Ectodermal cell (in vitro differentiated cells): ENCODE results near the gene ACSS1.

Source experiments
- H3K27ac ChIP-seq: 2 replicates; pipeline ENCODE4 v1.7.0; 2013; ENCODE audit warnings: mild to moderate bottlenecking, low read depth, low read length; ENCODE audit not compliant: insufficient read depth, poor library complexity, severe bottlenecking
- H3K27me3 ChIP-seq: 2 replicates; pipeline ENCODE4 v1.7.0; 2013; ENCODE audit warnings: mild to moderate bottlenecking, low read length; ENCODE audit not compliant: insufficient read depth, control insufficient read depth, poor library complexity, severe bottlenecking
- H3K36me3 ChIP-seq: one replicate; pipeline ENCODE4 v1.7.0; 2013; ENCODE audit warnings: low read length; ENCODE audit not compliant: control insufficient read depth, insufficient read depth
- H3K4me1 ChIP-seq: one replicate; pipeline ENCODE4 v1.7.0; 2013; ENCODE audit warnings: low read length; ENCODE audit not compliant: control insufficient read depth, insufficient read depth
- H3K4me3 ChIP-seq: 2 replicates; pipeline ENCODE4 v1.7.0; 2013; ENCODE audit warnings: low read depth, low read length, control low read depth; ENCODE audit not compliant: insufficient read depth
- H3K9me3 ChIP-seq: 2 replicates; pipeline ENCODE4 v1.7.0; 2013; ENCODE audit warnings: mild to moderate bottlenecking, low read length, moderate library complexity; ENCODE audit not compliant: control insufficient read depth
- WGBS, 2 experiments: methylation state at CpG; one replicate each; pipeline ENCODE4 v1.1.7; 2013; ENCODE audit warnings: missing lambda C conversion rate in 2 of 2; 5-methylcytosine and 5-hydroxymethylcytosine counted together

Gene ACSS1

DNA sequence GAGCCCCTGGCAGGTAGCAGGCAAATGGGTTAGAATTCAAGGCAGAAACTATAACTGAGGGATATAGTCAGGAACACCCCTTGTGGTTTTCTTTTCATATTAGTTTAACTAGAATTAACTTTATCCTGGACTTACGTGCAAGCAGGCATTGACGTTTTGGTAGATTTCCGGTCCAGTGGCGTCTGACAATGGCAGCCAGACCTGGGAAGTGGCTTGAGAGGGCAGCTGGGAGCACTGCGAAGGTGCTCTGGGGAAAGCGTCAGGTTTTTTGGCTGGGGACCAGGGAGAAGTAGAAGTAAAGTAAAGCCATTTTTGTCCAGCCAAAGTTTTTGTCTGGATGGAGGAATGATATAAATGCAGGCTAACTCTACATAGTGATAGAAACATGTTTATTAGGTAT is 8.4 kb upstream of the ACSS1 start:
- Histone ChIP-seq H3K27ac (no peak overlapping the region), H3K9me3 (no peaks in the 10 kb centered on the region), H3K36me3 (no peaks in the 10 kb centered on the region), H3K4me1 (no peaks in the 10 kb centered on the region), H3K27me3 (peaks cover 72% of the 10 kb centered on the region), H3K4me3 (no peak overlapping the region)
- 45 to 57% methylated on average over 6 of the region's 6 CpGs for WGBS, 2 experiments

DNA sequence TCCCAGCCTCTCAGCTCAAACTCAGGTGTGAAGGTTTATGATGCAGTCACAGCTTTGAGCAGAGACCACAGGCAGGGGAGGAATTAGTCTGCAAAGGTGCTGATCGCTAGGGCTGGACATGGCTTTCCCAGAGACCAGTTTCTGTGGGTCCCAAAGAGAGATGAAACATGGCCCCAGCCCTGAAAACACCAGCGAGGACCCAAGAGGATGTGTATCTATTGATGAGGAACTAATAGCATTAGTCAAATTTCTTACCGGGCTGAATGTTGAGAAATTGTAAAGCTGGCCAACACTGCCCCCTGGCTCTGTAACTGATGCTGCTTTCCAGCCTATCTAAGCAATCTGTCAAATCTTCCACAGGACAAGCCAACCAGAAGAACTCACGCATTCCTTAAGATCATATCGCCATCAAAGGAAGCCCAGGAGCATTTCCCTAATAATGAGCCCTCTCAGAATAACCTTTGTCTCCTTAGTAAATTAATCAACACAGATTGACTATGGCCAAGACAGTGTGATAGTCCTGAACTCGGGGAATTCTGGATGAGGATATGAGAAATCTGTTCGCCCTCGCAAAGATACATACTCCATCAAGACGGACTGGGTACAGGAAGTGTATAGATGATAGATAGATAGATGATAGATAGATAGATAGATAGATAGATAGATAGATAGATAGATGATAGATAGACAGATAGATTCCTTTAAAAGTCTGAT is 7.8 kb upstream of the ACSS1 start:
- Histone ChIP-seq H3K9me3 (no peaks in the 10 kb centered on the region), H3K27ac (no peak overlapping the region), H3K4me1 (no peaks in the 10 kb centered on the region), H3K36me3 (no peaks in the 10 kb centered on the region), H3K27me3 (peaks cover 72% of the 10 kb centered on the region), H3K4me3 (no peak overlapping the region)
- 50 to 54% methylated on average over 9 of the region's 9 CpGs for WGBS, 2 experiments

DNA sequence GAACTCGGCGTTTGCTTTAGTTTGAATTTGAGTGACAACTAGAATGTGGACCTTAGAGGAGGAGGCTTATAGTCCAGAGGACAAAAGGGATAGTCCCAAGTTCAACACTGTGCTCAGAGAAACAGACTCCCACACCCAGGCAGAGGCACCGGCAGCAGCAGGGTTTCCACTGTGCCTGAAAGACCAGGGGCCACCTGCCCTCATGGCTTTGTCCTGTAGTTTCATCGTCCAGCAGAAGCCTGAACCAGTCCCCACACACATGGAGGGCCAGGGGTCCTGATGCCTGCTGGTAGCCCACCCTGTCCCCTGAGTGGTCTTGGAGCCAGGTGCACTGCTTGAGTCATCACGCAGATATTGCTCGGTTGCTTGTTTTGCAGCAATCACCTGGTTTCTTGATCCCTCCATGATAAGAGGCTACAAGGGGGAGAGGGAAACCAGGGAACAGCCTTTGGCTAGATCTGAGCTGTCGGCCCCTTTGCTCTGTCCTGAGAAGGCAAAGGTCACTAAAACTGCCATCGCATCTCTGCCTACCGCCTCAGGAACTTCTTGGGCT is 7.2 kb upstream of the ACSS1 start:
- H3K27me3 ChIP-seq: peaks cover 72% of the 10 kb centered on the region
- no peak overlapping the region for H3K4me3 ChIP-seq
- WGBS, 2 experiments: 84 to 86% methylated on average over 9 of the region's 9 CpGs
- H3K27ac ChIP-seq: no peak overlapping the region
- no peaks in the 10 kb centered on the region for H3K9me3 ChIP-seq
- no peaks in the 10 kb centered on the region for H3K36me3 ChIP-seq
- H3K4me1 ChIP-seq: no peaks in the 10 kb centered on the region

DNA sequence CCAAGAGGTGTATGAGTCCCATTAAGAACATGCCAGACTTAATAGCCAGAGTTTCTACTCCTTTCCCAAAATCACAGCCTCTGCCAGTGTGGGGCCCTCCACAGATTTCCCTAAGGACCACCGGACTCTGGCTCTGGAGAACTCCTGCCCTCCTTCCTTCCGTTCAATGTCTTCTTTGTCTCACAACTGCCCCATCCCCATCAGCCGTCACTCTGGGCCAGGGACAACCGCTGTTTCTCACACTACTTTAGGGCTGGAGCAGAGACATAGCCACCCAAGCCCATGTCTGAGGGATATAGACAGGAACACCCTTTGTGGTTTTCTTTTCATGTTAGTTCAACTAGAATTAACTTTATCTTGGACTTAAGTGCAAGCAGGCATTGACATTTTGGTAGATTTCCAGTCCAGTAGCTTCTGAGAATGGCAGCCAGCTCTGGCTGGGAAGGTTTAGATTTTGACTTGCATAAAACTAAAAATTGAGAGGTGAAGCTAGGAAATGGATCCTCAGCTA is 6.7 kb upstream of the ACSS1 start:
- no peaks in the 10 kb centered on the region for H3K9me3 ChIP-seq
- H3K4me3 ChIP-seq: no peak overlapping the region
- peaks cover 72% of the 10 kb centered on the region for H3K27me3 ChIP-seq
- H3K4me1 ChIP-seq: no peaks in the 10 kb centered on the region
- no peak overlapping the region for H3K27ac ChIP-seq
- 88 to 92% methylated on average over 4 of the region's 4 CpGs for WGBS, 2 experiments
- no peaks in the 10 kb centered on the region for H3K36me3 ChIP-seq

DNA sequence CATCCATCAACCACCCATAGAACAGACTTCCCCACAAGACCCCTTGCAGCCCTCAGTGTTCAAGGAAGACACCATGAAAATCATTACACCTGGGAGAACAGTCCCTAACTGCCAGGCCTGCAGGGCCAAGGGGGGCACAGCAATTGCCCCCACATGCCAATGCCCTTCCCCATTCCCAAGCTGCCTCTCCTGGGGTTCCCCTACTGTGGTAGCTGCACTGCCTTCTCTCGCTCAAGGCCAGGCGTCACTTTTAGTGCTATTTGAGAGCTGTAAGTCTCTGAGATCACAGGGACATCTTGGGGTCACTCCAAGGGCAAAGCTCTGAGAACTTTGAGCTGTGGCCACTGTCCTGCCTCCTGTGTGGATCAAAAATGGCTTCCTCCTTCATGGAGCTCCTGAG is 6.0 kb upstream of the ACSS1 start:
- Histone ChIP-seq H3K36me3 (no peaks in the 10 kb centered on the region), H3K4me3 (no peak overlapping the region), H3K9me3 (no peaks in the 10 kb centered on the region), H3K27ac (no peak overlapping the region), H3K27me3 (peaks cover 74% of the 10 kb centered on the region), H3K4me1 (no peaks in the 10 kb centered on the region)
- WGBS, 2 experiments: 89 to 95% methylated on average over 2 of the region's 2 CpGs

DNA sequence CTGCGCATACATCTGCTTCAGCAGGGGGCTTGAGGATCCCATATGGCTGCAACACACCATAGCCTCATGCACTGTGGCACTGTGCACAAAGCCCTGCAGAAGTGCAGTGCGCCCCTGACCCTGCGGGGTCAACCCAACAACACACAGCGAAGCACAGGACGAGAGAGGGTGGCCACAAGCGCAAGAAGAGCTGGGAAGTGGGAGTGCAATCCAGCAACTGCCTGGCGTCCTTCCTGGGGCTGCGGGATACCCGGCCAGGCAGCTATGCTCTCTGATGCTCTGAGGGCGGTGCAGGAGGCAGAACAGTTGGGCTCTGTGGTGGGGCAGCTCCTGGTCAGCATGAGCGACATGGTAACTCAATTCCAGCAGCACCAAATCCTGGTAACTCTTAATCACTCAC is 5.6 kb upstream of the ACSS1 start:
- no peak overlapping the region for H3K27ac ChIP-seq
- H3K9me3 ChIP-seq: no peaks in the 10 kb centered on the region
- H3K27me3 ChIP-seq: peaks cover 78% of the 10 kb centered on the region
- no peaks in the 10 kb centered on the region for H3K36me3 ChIP-seq
- no peak overlapping the region for H3K4me3 ChIP-seq
- 89 to 90% methylated on average over 11 of the region's 11 CpGs for WGBS, 2 experiments
- H3K4me1 ChIP-seq: no peaks in the 10 kb centered on the region

DNA sequence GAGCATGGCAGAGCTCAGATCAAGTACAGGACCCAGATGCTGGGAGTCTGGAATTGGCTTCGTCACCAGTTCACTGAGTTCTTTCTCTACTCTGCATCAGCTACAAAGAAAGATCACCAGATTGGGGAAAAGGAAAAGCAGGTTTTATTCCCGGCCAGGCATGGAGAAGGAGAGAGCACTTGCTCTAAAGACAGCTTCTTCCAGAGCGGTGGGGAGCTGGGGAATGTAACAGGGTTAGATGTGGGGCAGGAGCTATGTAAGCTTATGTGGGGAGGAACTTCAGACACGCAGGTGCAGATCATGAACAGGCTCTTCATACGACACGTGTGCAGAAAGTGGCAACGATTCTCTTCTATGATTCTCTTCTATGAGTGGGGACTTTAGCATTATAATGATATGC is 4.9 kb upstream of the ACSS1 start:
- Histone ChIP-seq H3K9me3 (no peaks in the 10 kb centered on the region), H3K27me3 (peaks cover 79% of the 10 kb centered on the region)

DNA sequence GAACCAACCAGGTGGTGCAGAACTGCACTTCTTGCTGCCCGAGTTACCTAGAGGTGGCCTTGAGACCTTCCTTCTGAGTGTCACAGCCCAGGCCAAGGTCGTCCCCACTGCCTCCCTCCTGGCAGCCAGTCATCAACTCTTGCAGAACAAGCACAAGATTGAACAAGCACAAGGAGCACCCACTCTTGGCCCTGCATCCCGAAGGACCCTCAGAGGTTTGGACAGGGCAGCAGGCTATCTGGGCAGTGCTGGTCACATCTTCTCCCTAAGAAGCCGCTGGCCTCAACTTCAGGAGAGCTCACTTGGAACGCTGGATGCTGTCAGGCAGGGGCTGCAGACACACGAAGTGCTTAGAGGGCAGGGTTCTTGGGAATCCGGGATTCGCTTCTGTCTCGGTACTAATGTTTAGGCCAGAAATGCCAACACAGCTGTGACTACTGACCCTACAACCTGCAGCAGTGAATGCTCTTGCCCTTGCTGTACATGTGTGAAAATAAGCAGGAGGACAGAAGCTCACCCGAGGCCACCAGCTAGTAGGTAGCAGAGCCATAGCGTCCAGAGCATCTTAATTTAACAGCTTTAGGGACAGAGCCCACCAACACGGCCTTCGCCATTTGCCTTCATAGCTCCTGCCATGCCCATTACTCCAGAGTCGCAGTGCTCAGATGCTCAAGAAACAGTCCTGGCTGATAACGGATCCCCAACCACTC is 4.0 kb upstream of the ACSS1 start:
- 84 to 87% methylated on average over 15 of the region's 15 CpGs for WGBS, 2 experiments
- Histone ChIP-seq H3K9me3 (no peaks in the 10 kb centered on the region), H3K4me1 (peaks cover 8% of the 10 kb centered on the region), H3K27ac (no peak overlapping the region), H3K4me3 (no peak overlapping the region), H3K36me3 (no peaks in the 10 kb centered on the region), H3K27me3 (peaks cover 88% of the 10 kb centered on the region)

More for the DNA sequence above, 4.9 kb upstream of the ACSS1 start:
- H3K36me3 ChIP-seq: no peaks in the 10 kb centered on the region
- no peaks in the 10 kb centered on the region for H3K4me1 ChIP-seq
- no peak overlapping the region for H3K27ac ChIP-seq
- no peak overlapping the region for H3K4me3 ChIP-seq
- WGBS, 2 experiments: 88 to 90% methylated on average over 7 of the region's 7 CpGs

DNA sequence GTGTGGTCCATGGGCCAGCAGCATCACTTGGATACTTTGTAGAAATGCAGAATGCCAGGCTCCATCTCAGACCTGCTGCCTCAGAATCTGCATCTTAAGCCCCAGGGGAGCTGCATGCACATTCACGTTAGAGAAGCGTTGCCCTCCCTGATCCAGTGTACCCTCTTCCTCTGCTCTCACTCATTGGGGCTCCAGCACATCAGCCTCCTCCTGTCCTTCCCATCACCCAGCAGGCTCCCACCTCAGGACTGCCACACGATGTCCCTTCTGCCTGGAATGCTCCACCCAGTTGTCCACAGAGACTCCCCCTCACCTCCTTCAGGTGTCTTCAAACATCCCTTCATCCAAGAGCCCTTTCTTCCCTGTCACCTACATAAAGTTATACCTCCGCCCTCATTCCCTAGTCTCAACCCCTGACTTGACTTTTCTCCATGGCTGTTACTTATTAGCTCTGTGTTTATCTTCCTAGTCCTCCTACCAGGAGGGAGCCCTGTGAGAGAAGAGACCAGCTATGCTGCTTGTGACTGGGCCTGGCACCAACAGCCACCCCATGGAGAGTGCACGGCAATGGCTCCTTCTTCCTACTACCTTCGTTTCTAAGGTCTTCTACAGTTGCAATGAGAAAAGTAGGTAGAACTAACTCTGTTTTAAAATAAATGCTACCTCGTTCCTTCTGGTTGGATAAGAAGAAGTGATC is 3.3 kb upstream of the ACSS1 start:
- H3K27me3 ChIP-seq: peaks cover 94% of the 10 kb centered on the region
- H3K4me3 ChIP-seq: no peak overlapping the region
- H3K4me1 ChIP-seq: peaks cover 11% of the 10 kb centered on the region
- 79 to 81% methylated on average over 7 of the region's 7 CpGs for WGBS, 2 experiments
- no peaks in the 10 kb centered on the region for H3K9me3 ChIP-seq
- no peaks in the 10 kb centered on the region for H3K36me3 ChIP-seq
- H3K27ac ChIP-seq: no peak overlapping the region
